HUES6 (cell line): ENCODE results near the gene INHBA.

ENCODE experiments used
- H3K27ac ChIP-seq: 2 replicates; pipeline ENCODE4 v1.7.0; 2013; ENCODE audit warnings: low read depth, mild to moderate bottlenecking, low read length, inconsistent platforms
- H3K27me3 ChIP-seq: 2 replicates; pipeline ENCODE4 v1.6.1; 2013; ENCODE audit warnings: low read length; ENCODE audit not compliant: control insufficient read depth, insufficient read depth
- H3K36me3 ChIP-seq: 2 replicates; pipeline ENCODE4 v1.6.1; 2013; ENCODE audit warnings: low read length; ENCODE audit not compliant: control insufficient read depth, insufficient read depth
- H3K4me1 ChIP-seq: 2 replicates; pipeline ENCODE4 v1.6.1; 2013; ENCODE audit warnings: low read length; ENCODE audit not compliant: control insufficient read depth, insufficient read depth
- H3K4me3 ChIP-seq: 2 replicates; pipeline ENCODE4 v1.5.1; 2013; ENCODE audit warnings: low read depth, low read length
- H3K9ac ChIP-seq: one replicate; pipeline ENCODE4 v1.6.1; 2013; ENCODE audit warnings: mild to moderate bottlenecking, low read length
- H3K9me3 ChIP-seq: 2 replicates; pipeline ENCODE4 v1.6.1; 2013; ENCODE audit warnings: low read depth, low read length; ENCODE audit not compliant: control insufficient read depth, insufficient read depth

INHBA gene

GRCh38 chr7:41702635-41703371, at the start of gene INHBA:
INHBA (minus strand) TSS chr7:41703090; CDS start chr7:41700374, 2,716 bp downstream.
- Histone ChIP-seq H3K4me3 (0 out of 2 replicates have a peak within 1 kb of the TSS, but pooled peaks have one; percentile 79), H3K9ac (no peak within 1 kb of the TSS), H3K4me1 (peaks cover 47% of the 10 kb centered on the region), H3K27me3 (peaks cover 50% of the 10 kb centered on the region), H3K27ac (no peak within 1 kb of the TSS), H3K36me3 (no peaks in the 10 kb centered on the region), H3K9me3 (no peaks in the 10 kb centered on the region)

- H3K4me1 ChIP-seq: no peaks in the 10 kb centered on the region
- H3K27ac ChIP-seq: no peak overlapping the region
- H3K27me3 ChIP-seq: no peaks in the 10 kb centered on the region
- no peak overlapping the region for H3K4me3 ChIP-seq
- peaks cover 58% of the 10 kb centered on the region for H3K9me3 ChIP-seq
- H3K36me3 ChIP-seq: no peaks in the 10 kb centered on the region
- no peak overlapping the region for H3K9ac ChIP-seq
Observed at GRCh38 chr7:41752615-41753014, 49.7 kb upstream of the INHBA start.

- H3K4me1 ChIP-seq: no peaks in the 10 kb centered on the region
- no peak overlapping the region for H3K27ac ChIP-seq
- no peaks in the 10 kb centered on the region for H3K36me3 ChIP-seq
- no peak overlapping the region for H3K4me3 ChIP-seq
- H3K9ac ChIP-seq: no peak overlapping the region
- H3K9me3 ChIP-seq: peaks cover 44% of the 10 kb centered on the region
- no peaks in the 10 kb centered on the region for H3K27me3 ChIP-seq
Observed at GRCh38 chr7:41750661-41751540, 48.0 kb upstream of the INHBA start.

GRCh38 chr7:41747961-41748360, 45.1 kb upstream of the INHBA start:
- peaks cover 19% of the 10 kb centered on the region; the same call in 1 of the 2 replicates for H3K9me3 ChIP-seq
- no peaks in the 10 kb centered on the region; the same call in 1 of the 2 replicates for H3K4me1 ChIP-seq

GRCh38 chr7:41745451-41745850, 42.6 kb upstream of the INHBA start:
- H3K9ac ChIP-seq: no peak overlapping the region
- no peak overlapping the region for H3K4me3 ChIP-seq
- no peaks in the 10 kb centered on the region for H3K27me3 ChIP-seq
- H3K4me1 ChIP-seq: no peaks in the 10 kb centered on the region; the same call in 1 of the 2 replicates
- H3K9me3 ChIP-seq: peaks cover 22% of the 10 kb centered on the region
- H3K27ac ChIP-seq: no peak overlapping the region
- no peaks in the 10 kb centered on the region for H3K36me3 ChIP-seq

More at GRCh38 chr7:41747961-41748360, 45.1 kb upstream of the INHBA start:
- Histone ChIP-seq H3K27me3 (no peaks in the 10 kb centered on the region), H3K4me3 (no peak overlapping the region), H3K9ac (no peak overlapping the region), H3K27ac (no peak overlapping the region), H3K36me3 (no peaks in the 10 kb centered on the region)

- no peak overlapping the region for H3K27ac ChIP-seq
- H3K36me3 ChIP-seq: no peaks in the 10 kb centered on the region
- no peak overlapping the region for H3K9ac ChIP-seq
- no peak overlapping the region for H3K4me3 ChIP-seq
- H3K27me3 ChIP-seq: no peaks in the 10 kb centered on the region
- no peaks in the 10 kb centered on the region; the same call in 1 of the 2 replicates for H3K4me1 ChIP-seq
- peaks cover 21% of the 10 kb centered on the region for H3K9me3 ChIP-seq
Observed at GRCh38 chr7:41744161-41744560, 41.3 kb upstream of the INHBA start.

GRCh38 chr7:41742401-41743020, 39.6 kb upstream of the INHBA start:
- peaks cover 11% of the 10 kb centered on the region for H3K9me3 ChIP-seq
- no peak overlapping the region for H3K4me3 ChIP-seq
- H3K27me3 ChIP-seq: no peaks in the 10 kb centered on the region
- no peak overlapping the region for H3K9ac ChIP-seq
- H3K4me1 ChIP-seq: no peaks in the 10 kb centered on the region; the same call in 1 of the 2 replicates
- no peaks in the 10 kb centered on the region for H3K36me3 ChIP-seq
- H3K27ac ChIP-seq: no peak overlapping the region

- Histone ChIP-seq H3K27me3 (no peaks in the 10 kb centered on the region), H3K27ac (no peak overlapping the region), H3K4me3 (no peak overlapping the region), H3K36me3 (no peaks in the 10 kb centered on the region), H3K4me1 (no peaks in the 10 kb centered on the region; the same call in 1 of the 2 replicates), H3K9me3 (peaks cover 11% of the 10 kb centered on the region), H3K9ac (no peak overlapping the region)
Observed at GRCh38 chr7:41738806-41739205, 35.9 kb upstream of the INHBA start.

GRCh38 chr7:41738336-41738735, 35.4 kb upstream of the INHBA start:
- Histone ChIP-seq H3K27ac (no peak overlapping the region), H3K27me3 (no peaks in the 10 kb centered on the region), H3K4me1 (no peaks in the 10 kb centered on the region), H3K9me3 (peaks cover 11% of the 10 kb centered on the region), H3K36me3 (no peaks in the 10 kb centered on the region), H3K9ac (no peak overlapping the region), H3K4me3 (no peak overlapping the region)

GRCh38 chr7:41735206-41735605, 32.3 kb upstream of the INHBA start:
- Histone ChIP-seq H3K9ac (no peak overlapping the region), H3K27ac (no peak overlapping the region), H3K9me3 (no peaks in the 10 kb centered on the region), H3K4me3 (no peak overlapping the region), H3K27me3 (no peaks in the 10 kb centered on the region), H3K4me1 (peaks cover 6% of the 10 kb centered on the region; the same call in 1 of the 2 replicates), H3K36me3 (no peaks in the 10 kb centered on the region)
